HepG2 (cell line): ENCODE measurements around the gene PRXL2B. TPM values are rescaled to one million over a fixed set of nuclear protein-coding genes. Genes with fewer than 3 reads are reported as not detected.

Experiments
- ARNTL ChIP-seq: sonication (generic); formaldehyde crosslinking; IDR thresholded peaks from 2 replicates; pipeline ENCODE4 v1.4.0; 2020; ENCODE audit warnings: mild to moderate bottlenecking, missing genetic modification reagents
- ATF1 ChIP-seq: IDR thresholded peaks from 2 replicates; pipeline ENCODE4 v1.6.1; 2016; ENCODE audit warnings: mild to moderate bottlenecking, control low read depth
- EZH2 ChIP-seq: conservative IDR thresholded peaks from 2 replicates; pipeline ENCODE4 v1.6.1; 2012; ENCODE audit warnings: mild to moderate bottlenecking, low read depth, low read length, moderate library complexity
- FOXO4 ChIP-seq: sonication (generic); formaldehyde crosslinking; conservative IDR thresholded peaks from 2 replicates; pipeline ENCODE4 v1.8.1; 2023; ENCODE audit warnings: missing genetic modification reagents
- FOXP1 ChIP-seq, 2 experiments: fragments of 450-650 bp in 1 of 2; IDR thresholded peaks; 2 replicates each; pipeline ENCODE4 v1.6.1; 2017 to 2018; ENCODE audit warnings: antibody characterized with exemption in 1 of 2
- MTA1 ChIP-seq: sonication (generic); formaldehyde crosslinking; IDR thresholded peaks from 2 replicates; pipeline ENCODE4 v1.4.0; 2020; ENCODE audit warnings: missing genetic modification reagents, mild to moderate bottlenecking, borderline replicate concordance
- NKX3-1 ChIP-seq: sonication (generic); formaldehyde crosslinking; IDR thresholded peaks from 2 replicates; pipeline ENCODE4 v1.5.0; 2020; ENCODE audit warnings: missing genetic modification reagents
- NR2F2 ChIP-seq: IDR thresholded peaks from 2 replicates; pipeline ENCODE4 v1.6.1; 2012; ENCODE audit warnings: low read depth, inconsistent platforms, borderline replicate concordance
- POGK ChIP-seq: sonication (generic); formaldehyde crosslinking; conservative IDR thresholded peaks from 2 replicates; pipeline ENCODE4 v1.8.0; 2022; ENCODE audit warnings: mild to moderate bottlenecking, moderate library complexity, missing genetic modification reagents
- SCMH1 ChIP-seq: sonication (generic); formaldehyde crosslinking; IDR thresholded peaks from 2 replicates; pipeline ENCODE4 v1.9.0; 2021; ENCODE audit warnings: missing genetic modification reagents, mild to moderate bottlenecking, borderline replicate concordance
- TEF ChIP-seq: sonication (generic); formaldehyde crosslinking; IDR thresholded peaks from 2 replicates; pipeline ENCODE4 v1.5.0; 2020; ENCODE audit warnings: missing genetic modification reagents
- TGIF2 ChIP-seq: IDR thresholded peaks from 2 replicates; pipeline ENCODE4 v1.6.1; 2016; ENCODE audit warnings: control low read depth, missing compliant biosample characterization
- YEATS2 ChIP-seq: sonication (generic); formaldehyde crosslinking; IDR thresholded peaks from 2 replicates; pipeline ENCODE4 v1.4.0; 2020; ENCODE audit warnings: missing genetic modification reagents, borderline replicate concordance
- ZBTB42 ChIP-seq: sonication (generic); formaldehyde crosslinking; IDR thresholded peaks from 2 replicates; pipeline ENCODE4 v1.5.0; 2020; ENCODE audit warnings: mild to moderate bottlenecking, missing genetic modification reagents
- ZFP41 ChIP-seq: sonication (generic); formaldehyde crosslinking; IDR thresholded peaks from 2 replicates; pipeline ENCODE4 v1.4.0; 2020; ENCODE audit warnings: mild to moderate bottlenecking, missing genetic modification reagents, borderline replicate concordance
- ZHX2 ChIP-seq, 2 experiments: sonication (generic) in 1 of 2; formaldehyde crosslinking in 1 of 2; IDR thresholded peaks; 2 replicates each; pipeline versions ENCODE4 v1.6.1 to v1.9.0; 2014 to 2022; ENCODE audit warnings: antibody characterized with exemption in 1 of 2, borderline replicate concordance in 1 of 2, inconsistent platforms in 1 of 2, low read depth in 1 of 2, missing genetic modification reagents in 1 of 2
- ZMAT5 ChIP-seq: sonication (generic); formaldehyde crosslinking; IDR thresholded peaks from 2 replicates; pipeline ENCODE4 v1.5.0; 2020; ENCODE audit warnings: mild to moderate bottlenecking, low read depth, missing genetic modification reagents, borderline replicate concordance
- polyA plus RNA-seq, 8 experiments: library from polyadenylated mRNA; depleted of rRNA in 3 of 8; stranded (reverse) in 7 of 8; unstranded in 1 of 8; fragments of >200 nt; fragmentation: Illumina TruSeq in 4 of 8; extraction: Trizol in 4 of 8; gene quantifications; 2 replicates each; pipeline versions ENCODE4 v1.2.1 to v1.2.3, GENCODE V29; 2011 to 2016; ENCODE audit warnings: low read depth in 4 of 8, missing spikeins in 1 of 8, mixed read lengths in 1 of 8; ENCODE audit not compliant: insufficient read depth in 1 of 8
- total RNA-seq, 5 experiments: library from RNA; depleted of rRNA; stranded (reverse); fragments of >200 nt; fragmentation: Illumina TruSeq; extraction: Trizol; gene quantifications; 2 replicates each; pipeline ENCODE4 v1.2.3, GENCODE V29; 2016; ENCODE audit warnings: low read depth in 1 of 5

Gene PRXL2B
- total and polyA plus RNA-seq, 2 of the 13 experiments (the other 11 are each of a cell fraction or from before 2014, with no cell fraction given): 16.8 to 22.1 TPM

GRCh38 chr1:2575801-2576663 lies 10.5 kb upstream of the PRXL2B start (continued):
- TF ChIP-seq ZHX2 (IDR thresholded peaks at IDR 0.05; ENCODE audit: low read depth) (peak; percentile 63; the same call in 1 of the 2 replicates), ZHX2 (CRISPR knock-in tag; IDR thresholded peaks at IDR 0.05; ENCODE audit: borderline replicate concordance) (no peak), NKX3-1 (CRISPR knock-in tag) (no peak), ZFP41 (CRISPR knock-in tag) (no peak), YEATS2 (CRISPR knock-in tag) (no peak), ATF1 (CRISPR knock-in tag) (no peak), MTA1 (CRISPR knock-in tag) (0 out of 2 replicates have a peak, but pooled peaks have one; percentile 38), SCMH1 (CRISPR knock-in tag) (no peak), ARNTL (no peak), TEF (CRISPR knock-in tag) (no peak), ZBTB42 (CRISPR knock-in tag) (no peak), ZMAT5 (CRISPR knock-in tag) (no peak), TGIF2 (no peak), FOXP1 (IDR thresholded peaks at IDR 0.05) (no peak), FOXP1 (CRISPR knock-in tag; IDR thresholded peaks at IDR 0.05) (peak; percentile 93), POGK (CRISPR knock-in tag) (peak; percentile 60; the same call in 1 of the 2 replicates), EZH2 (no peak), NR2F2 (no peak), FOXO4 (CRISPR knock-in tag) (no peak)
